NCI-H128 (cell line): ENCODE data around the gene CTSH.
"Not testable (repeated sequence)": the region's sequence is repeated elsewhere in the genome, so short reads cannot be mapped to it uniquely, and the experiment has no call there.

Source experiments
- DNase-seq: peaks from one replicate; lab custom pipeline; 2025; ENCODE audit not compliant: unreplicated experiment; lab: John Stamatoyannopoulos, UW

CTSH gene

GRCh38 chr15:78923480-78924360 is 21.1 kb downstream of the CTSH start:
- DNase-seq = no peak

GRCh38 chr15:78923015-78923414 is 21.8 kb downstream of the CTSH start:
- no peak for DNase-seq

- DNase-seq = no peak
Measured at GRCh38 chr15:78922527-78922926, 22.3 kb downstream of the CTSH start.

GRCh38 chr15:78921940-78922339 is 22.9 kb downstream of the CTSH start:
- DNase-seq = no peak

GRCh38 chr15:78921517-78921916 is 23.3 kb downstream of the CTSH start:
- DNase-seq = no peak

- DNase-seq = no peak
Measured at GRCh38 chr15:78917888-78918287, 27.0 kb downstream of the CTSH start.

GRCh38 chr15:78916088-78916487 is 28.8 kb downstream of the CTSH start:
- DNase-seq = no peak

GRCh38 chr15:78915341-78916087 is 29.3 kb downstream of the CTSH start:
- DNase-seq = no peak

GRCh38 chr15:78914027-78914764 is 30.6 kb downstream of the CTSH start:
- DNase-seq = no peak

- no peak for DNase-seq
Measured at GRCh38 chr15:78913012-78913411, 31.8 kb downstream of the CTSH start.

GRCh38 chr15:78912316-78912715 is 32.5 kb downstream of the CTSH start:
- no peak for DNase-seq

- no peak for DNase-seq
Measured at GRCh38 chr15:78910271-78910670, 34.6 kb downstream of the CTSH start.

GRCh38 chr15:78909791-78910228 is 35.0 kb downstream of the CTSH start:
- DNase-seq = no peak

GRCh38 chr15:78909160-78909695 is 35.6 kb downstream of the CTSH start:
- no peak for DNase-seq

GRCh38 chr15:78907577-78907976 is 37.3 kb downstream of the CTSH start:
- DNase-seq = no peak

GRCh38 chr15:78906316-78906620 is 38.6 kb downstream of the CTSH start:
- no peak for DNase-seq

- no peak for DNase-seq
Measured at GRCh38 chr15:78904599-78905358, 40.1 kb downstream of the CTSH start.

- DNase-seq = not testable (repeated sequence)
Measured at GRCh38 chr15:78902281-78903032, 42.4 kb downstream of the CTSH start.

GRCh38 chr15:78900819-78901533 is 43.9 kb downstream of the CTSH start:
- DNase-seq = not testable (repeated sequence)
